SKM-1 (cell line): ENCODE data around the gene MRGPRX2.

Experiments
- DNase-seq: peaks from one replicate; lab custom pipeline; 2025; ENCODE audit not compliant: unreplicated experiment; lab: John Stamatoyannopoulos, UW

MRGPRX2 gene

GRCh38 chr11:19060629-19061028 is at the start of gene MRGPRX2:
Gene MRGPRX2 (minus strand): TSS chr11:19060717. CDS start chr11:19056402, 4,315 bp downstream.
- DNase-seq, result no peak

- no peak for DNase-seq
These were observed 49.8 kb upstream of the MRGPRX2 start for GRCh38 chr11:19110295-19110694.

GRCh38 chr11:19107125-19107524 is 46.6 kb upstream of the MRGPRX2 start:
- no peak for DNase-seq

- no peak for DNase-seq
These were observed 44.5 kb upstream of the MRGPRX2 start for GRCh38 chr11:19105011-19105410.

GRCh38 chr11:19102521-19102900 is 42.0 kb upstream of the MRGPRX2 start:
- DNase-seq, result no peak

- DNase-seq, result no peak
These were observed 41.4 kb upstream of the MRGPRX2 start for GRCh38 chr11:19101796-19102520.

- no peak for DNase-seq
These were observed 40.4 kb upstream of the MRGPRX2 start for GRCh38 chr11:19100885-19101284.

GRCh38 chr11:19099093-19099492 is 38.6 kb upstream of the MRGPRX2 start:
- no peak for DNase-seq

GRCh38 chr11:19094859-19095258 is 34.3 kb upstream of the MRGPRX2 start:
- no peak for DNase-seq

- DNase-seq, result no peak
These were observed 33.5 kb upstream of the MRGPRX2 start for GRCh38 chr11:19093976-19094375.

GRCh38 chr11:19092850-19093249 is 32.3 kb upstream of the MRGPRX2 start:
- no peak for DNase-seq

GRCh38 chr11:19092342-19092741 is 31.8 kb upstream of the MRGPRX2 start:
- no peak for DNase-seq

GRCh38 chr11:19091366-19091765 is 30.8 kb upstream of the MRGPRX2 start:
- DNase-seq, result no peak

GRCh38 chr11:19089421-19089820 is 28.9 kb upstream of the MRGPRX2 start:
- no peak for DNase-seq

- no peak for DNase-seq
These were observed 28.3 kb upstream of the MRGPRX2 start for GRCh38 chr11:19088791-19089190.

GRCh38 chr11:19087658-19088057 is 27.1 kb upstream of the MRGPRX2 start:
- DNase-seq, result no peak

- no peak for DNase-seq
These were observed 24.3 kb upstream of the MRGPRX2 start for GRCh38 chr11:19084661-19085315.

GRCh38 chr11:19083166-19083565 is 22.6 kb upstream of the MRGPRX2 start:
- no peak for DNase-seq

- no peak for DNase-seq
These were observed 20.1 kb upstream of the MRGPRX2 start for GRCh38 chr11:19080579-19080993.

- DNase-seq, result no peak
These were observed 19.3 kb upstream of the MRGPRX2 start for GRCh38 chr11:19079643-19080440.

GRCh38 chr11:19077965-19078364 is 17.4 kb upstream of the MRGPRX2 start:
- no peak for DNase-seq
